ENCODE results near the gene KIAA0408. TPM values are rescaled to one million over a fixed set of nuclear protein-coding genes. Genes with fewer than 3 reads are reported as not detected.
A peak's percentile ranks its signal among the peaks of the same experiment; 100 is the strongest.

The KIAA0408 gene
- total RNA-seq, 1 donor from 2014 or later: not detected

DNA sequence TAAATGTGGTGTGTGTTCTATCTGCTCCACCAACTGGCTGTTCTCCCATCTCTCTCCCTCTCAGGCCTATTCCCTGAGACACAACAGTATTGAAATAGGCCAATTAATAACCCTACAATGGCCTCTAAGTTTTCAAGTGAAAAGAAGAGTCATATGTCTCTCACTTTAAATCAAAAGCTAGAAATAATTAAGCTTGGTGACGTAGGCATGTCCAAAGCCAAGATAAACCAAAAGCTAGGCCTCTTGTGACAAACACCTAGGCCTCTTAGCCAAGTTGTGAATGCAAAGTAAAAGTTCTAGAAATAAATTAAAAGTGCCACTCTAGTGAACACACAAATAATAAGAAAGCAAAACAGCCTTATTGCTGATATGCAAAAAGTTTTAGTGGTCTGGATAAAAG lies 30.1 kb upstream of the KIAA0408 start:
- TF ChIP-seq, protein P1, sequence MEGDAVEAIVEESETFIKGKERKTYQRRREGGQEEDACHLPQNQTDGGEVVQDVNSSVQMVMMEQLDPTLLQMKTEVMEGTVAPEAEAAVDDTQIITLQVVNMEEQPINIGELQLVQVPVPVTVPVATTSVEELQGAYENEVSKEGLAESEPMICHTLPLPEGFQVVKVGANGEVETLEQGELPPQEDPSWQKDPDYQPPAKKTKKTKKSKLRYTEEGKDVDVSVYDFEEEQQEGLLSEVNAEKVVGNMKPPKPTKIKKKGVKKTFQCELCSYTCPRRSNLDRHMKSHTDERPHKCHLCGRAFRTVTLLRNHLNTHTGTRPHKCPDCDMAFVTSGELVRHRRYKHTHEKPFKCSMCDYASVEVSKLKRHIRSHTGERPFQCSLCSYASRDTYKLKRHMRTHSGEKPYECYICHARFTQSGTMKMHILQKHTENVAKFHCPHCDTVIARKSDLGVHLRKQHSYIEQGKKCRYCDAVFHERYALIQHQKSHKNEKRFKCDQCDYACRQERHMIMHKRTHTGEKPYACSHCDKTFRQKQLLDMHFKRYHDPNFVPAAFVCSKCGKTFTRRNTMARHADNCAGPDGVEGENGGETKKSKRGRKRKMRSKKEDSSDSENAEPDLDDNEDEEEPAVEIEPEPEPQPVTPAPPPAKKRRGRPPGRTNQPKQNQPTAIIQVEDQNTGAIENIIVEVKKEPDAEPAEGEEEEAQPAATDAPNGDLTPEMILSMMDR (IDR thresholded peaks at IDR 0.05; ENCODE audit: insufficient read depth, low read length, severe bottlenecking): no peak
- no peak for DNase-seq (ENCODE audit: low read depth)
- Histone ChIP-seq H3K36me3 (ENCODE audit: control insufficient read depth, insufficient read depth, low read length) (no peaks in the 10 kb centered on the region), H3K27me3 (ENCODE audit: control insufficient read depth, insufficient read depth, low read length) (no peaks in the 10 kb centered on the region), H3K4me3 (ENCODE audit: low read depth, low read length) (no peak overlapping the region)
- no peak for FAIRE-seq

DNA sequence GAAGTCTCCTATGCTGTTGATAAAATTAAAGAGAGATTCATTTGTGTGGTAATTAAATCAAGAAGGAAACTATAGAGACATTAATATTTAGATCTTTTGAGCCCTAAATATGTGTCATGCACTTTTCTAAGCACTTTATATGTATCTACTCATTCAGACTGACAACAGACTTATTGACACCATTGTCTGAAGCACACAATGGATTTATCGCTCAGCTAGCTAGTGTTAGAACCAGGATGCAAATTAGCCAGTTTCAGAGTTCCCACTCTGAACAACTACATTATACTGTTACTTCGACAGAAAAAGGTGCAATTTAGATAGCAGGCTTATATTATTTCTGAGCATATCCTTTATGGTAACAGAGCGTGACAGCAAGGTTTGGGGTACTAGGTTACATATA lies 27.7 kb upstream of the KIAA0408 start:
- H3K4me3 ChIP-seq (ENCODE audit: low read depth, low read length): no peak overlapping the region
- DNase-seq (ENCODE audit: low read depth) (no peak), FAIRE-seq (no peak)
- no peaks in the 10 kb centered on the region for H3K36me3 ChIP-seq (ENCODE audit: control insufficient read depth, insufficient read depth, low read length)
- TF ChIP-seq, protein P1 (IDR thresholded peaks at IDR 0.05; ENCODE audit: insufficient read depth, low read length, severe bottlenecking): no peak
- H3K27me3 ChIP-seq (ENCODE audit: control insufficient read depth, insufficient read depth, low read length): no peaks in the 10 kb centered on the region

DNA sequence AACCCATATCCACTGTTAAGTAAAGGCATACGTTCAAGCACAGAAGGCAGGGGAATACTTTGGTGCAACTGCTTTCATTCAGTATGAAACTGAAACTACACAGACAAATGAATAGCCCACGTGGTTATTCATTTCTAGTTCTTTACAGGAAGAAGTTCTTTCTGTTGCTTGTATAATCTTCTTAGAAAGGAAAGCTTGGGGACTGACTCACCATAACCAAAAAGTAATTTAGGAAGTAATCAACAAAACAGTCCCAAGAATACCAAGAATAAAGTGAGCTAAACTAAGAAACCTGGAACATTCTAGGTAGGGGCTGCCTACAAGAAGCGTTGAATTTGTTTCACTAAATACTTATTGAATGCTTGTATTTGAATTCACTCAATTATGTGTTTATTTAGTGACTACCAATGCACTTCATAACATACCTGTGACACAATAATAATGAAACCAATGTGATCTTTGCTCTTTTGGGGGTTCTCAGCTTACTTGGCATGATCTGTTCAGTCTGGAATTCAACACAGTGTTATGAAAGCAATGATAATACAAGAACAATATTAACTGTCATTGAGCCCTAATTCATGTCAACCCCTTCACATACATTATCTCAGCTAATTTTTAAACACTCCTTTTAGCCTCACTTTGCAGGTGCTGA lies 25.1 kb upstream of the KIAA0408 start:
- DNase-seq (ENCODE audit: low read depth) (peak; percentile 83), FAIRE-seq (no peak)
- no peaks in the 10 kb centered on the region for H3K36me3 ChIP-seq (ENCODE audit: control insufficient read depth, insufficient read depth, low read length)
- H3K4me3 ChIP-seq (ENCODE audit: low read depth, low read length): no peak overlapping the region
- TF ChIP-seq, protein P1 (IDR thresholded peaks at IDR 0.05; ENCODE audit: insufficient read depth, low read length, severe bottlenecking): no peak
- H3K27me3 ChIP-seq (ENCODE audit: control insufficient read depth, insufficient read depth, low read length): no peaks in the 10 kb centered on the region

DNA sequence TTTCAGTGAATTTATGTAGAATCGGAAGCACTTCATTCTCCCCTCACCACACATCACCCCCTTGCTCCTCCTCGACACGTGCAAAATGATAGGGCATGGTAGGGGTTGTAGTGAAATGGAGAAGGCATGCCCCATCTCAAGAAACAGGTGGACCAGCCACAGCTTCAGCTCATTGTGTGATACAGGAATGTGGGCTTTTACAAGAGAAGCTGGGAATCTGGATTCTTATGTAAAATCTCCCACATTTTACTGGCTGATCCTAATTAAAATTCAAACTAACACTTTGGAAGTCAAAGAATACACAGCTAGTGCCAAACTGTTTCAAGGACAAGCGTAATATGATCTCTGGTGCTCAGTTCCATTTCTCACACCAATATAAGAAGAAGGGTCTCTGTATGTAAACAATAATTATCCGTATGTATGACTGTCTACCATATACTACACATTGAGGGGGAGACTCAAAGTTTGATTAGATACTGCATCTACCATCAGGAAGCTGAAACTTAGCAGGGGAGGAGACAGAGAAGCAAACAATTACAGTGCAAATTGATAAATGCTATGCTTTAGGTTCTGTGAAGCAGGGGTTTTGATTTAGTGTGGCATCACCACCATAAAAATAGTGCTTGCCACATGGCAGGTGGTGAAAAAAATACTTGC lies 24.3 kb upstream of the KIAA0408 start:
- Histone ChIP-seq H3K4me3 (ENCODE audit: low read depth, low read length) (no peak overlapping the region), H3K27me3 (ENCODE audit: control insufficient read depth, insufficient read depth, low read length) (no peaks in the 10 kb centered on the region), H3K36me3 (ENCODE audit: control insufficient read depth, insufficient read depth, low read length) (no peaks in the 10 kb centered on the region)
- TF ChIP-seq, protein P1 (IDR thresholded peaks at IDR 0.05; ENCODE audit: insufficient read depth, low read length, severe bottlenecking): no peak
- DNase-seq (ENCODE audit: low read depth) (no peak), FAIRE-seq (no peak)

DNA sequence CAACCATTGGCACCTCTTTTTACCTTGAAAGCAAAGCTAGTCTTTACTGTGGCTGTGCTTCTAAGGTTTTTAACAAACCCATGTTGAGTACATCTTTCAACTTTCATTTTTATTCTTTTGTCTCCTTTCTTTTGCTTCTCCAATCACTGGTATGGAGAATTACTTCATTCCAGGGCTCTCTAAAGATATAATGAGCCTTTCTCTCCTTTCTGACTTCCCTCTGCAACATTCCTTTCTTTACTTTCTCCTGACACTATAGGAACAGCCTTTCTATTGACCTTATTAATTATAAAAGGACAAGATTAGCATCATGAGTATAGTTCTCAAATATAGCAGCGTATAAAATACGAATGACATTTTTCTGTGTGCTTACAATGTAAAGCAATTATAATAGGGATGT lies 23.1 kb upstream of the KIAA0408 start:
- Histone ChIP-seq H3K4me3 (ENCODE audit: low read depth, low read length) (no peak overlapping the region), H3K36me3 (ENCODE audit: control insufficient read depth, insufficient read depth, low read length) (no peaks in the 10 kb centered on the region), H3K27me3 (ENCODE audit: control insufficient read depth, insufficient read depth, low read length) (no peaks in the 10 kb centered on the region)
- DNase-seq (ENCODE audit: low read depth) (no peak), FAIRE-seq (no peak)
- TF ChIP-seq, protein P1 (IDR thresholded peaks at IDR 0.05; ENCODE audit: insufficient read depth, low read length, severe bottlenecking): no peak

All from bronchial epithelial cell (primary cell).